ENCODE data around the gene KRTAP4-9.
"Not testable (repeated sequence)": the region's sequence is repeated elsewhere in the genome, so short reads cannot be mapped to it uniquely, and the experiment has no call there.

The KRTAP4-9 gene

GRCh38 chr17:41133880-41134735 lies 28.9 kb downstream of the KRTAP4-9 start:
- FAIRE-seq: no peak

- not testable (repeated sequence) for FAIRE-seq
These were observed 34.7 kb downstream of the KRTAP4-9 start for GRCh38 chr17:41139865-41140264.

- no peak for FAIRE-seq
These were observed 35.4 kb downstream of the KRTAP4-9 start, which contains the start of gene KRTAP4-6 for GRCh38 chr17:41140360-41141131. KRTAP4-6 (minus strand) TSS chr17:41140544; CDS start chr17:41140487, 57 bp downstream.

GRCh38 chr17:41141361-41141760 lies 36.2 kb downstream of the KRTAP4-9 start:
- FAIRE-seq: no peak

GRCh38 chr17:41144846-41145245 lies 39.7 kb downstream of the KRTAP4-9 start:
- FAIRE-seq: no peak

- no peak for FAIRE-seq
These were observed 40.1 kb downstream of the KRTAP4-9 start for GRCh38 chr17:41145261-41145660.

- FAIRE-seq: no peak
These were observed 42.5 kb downstream of the KRTAP4-9 start for GRCh38 chr17:41147531-41148204.

GRCh38 chr17:41148971-41149651 lies 43.9 kb downstream of the KRTAP4-9 start:
- FAIRE-seq: not testable (repeated sequence)

GRCh38 chr17:41149652-41149985 lies 44.4 kb downstream of the KRTAP4-9 start, which contains the start of gene KRTAP4-5:
KRTAP4-5 (minus strand) TSS chr17:41149825; CDS start chr17:41149767, 58 bp downstream.
- FAIRE-seq: no peak

- FAIRE-seq: no peak
These were observed 44.8 kb downstream of the KRTAP4-9 start for GRCh38 chr17:41150026-41150425.

GRCh38 chr17:41151525-41151924 lies 46.3 kb downstream of the KRTAP4-9 start:
- no peak for FAIRE-seq

GRCh38 chr17:41153856-41154255 lies 48.7 kb downstream of the KRTAP4-9 start:
- no peak for FAIRE-seq
